Medulla oblongata (tissue), 1 donor: ENCODE results near the gene FBXL7.
"Not testable (repeated sequence)": the region's sequence is repeated elsewhere in the genome, so short reads cannot be mapped to it uniquely, and the experiment has no call there.

ENCODE experiments used
- DNase-seq: peaks from one replicate; pipeline ENCODE4 v3.0.0-alpha.2; 2015; ENCODE audit errors: extremely low spot score

Gene FBXL7

GRCh38 chr5:15806613-15807012, 306.6 kb downstream of the FBXL7 start:
- no peak for DNase-seq

GRCh38 chr5:15807248-15807647, 307.3 kb downstream of the FBXL7 start:
- no peak for DNase-seq

GRCh38 chr5:15807871-15808270, 307.9 kb downstream of the FBXL7 start:
- DNase-seq, result peak; percentile 82

DNA sequence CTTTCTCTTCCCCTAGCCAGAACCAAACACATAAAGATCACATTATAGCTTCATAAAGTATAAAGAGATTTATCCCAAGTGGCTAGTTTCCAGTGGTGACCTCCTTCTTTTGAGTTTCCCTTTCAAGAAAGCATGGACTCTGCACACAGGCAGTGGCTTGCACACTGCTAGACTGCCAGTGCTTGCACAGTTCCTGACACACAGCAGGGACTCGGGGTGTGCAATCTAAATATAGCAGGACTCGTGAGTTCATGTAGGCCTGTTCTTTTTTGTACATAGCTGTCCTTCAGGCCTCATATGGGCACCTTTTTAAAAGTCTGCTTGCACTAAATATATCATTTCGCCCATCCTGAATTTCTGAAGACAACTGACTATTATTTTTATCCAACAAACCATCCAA, 308.6 kb downstream of the FBXL7 start:
- DNase-seq, result no peak

DNA sequence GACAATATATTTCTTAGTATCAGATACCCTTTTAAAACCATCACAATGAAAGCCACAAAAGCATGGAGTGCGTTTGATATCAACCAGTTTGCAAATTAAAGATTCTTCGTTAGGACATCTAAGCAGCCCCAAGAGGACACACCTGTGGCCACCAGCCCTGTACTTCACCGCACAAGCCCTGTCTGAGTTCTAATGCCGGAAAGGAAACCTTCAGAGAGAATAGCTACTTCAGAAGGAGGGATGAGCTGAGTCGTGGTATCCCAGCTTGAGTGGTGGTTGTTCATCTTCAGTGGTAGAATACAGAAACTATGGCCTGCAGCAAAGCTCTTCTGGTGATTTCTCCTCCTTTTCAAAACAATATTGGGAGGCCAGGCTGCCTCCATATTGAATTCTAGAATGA, 319.6 kb downstream of the FBXL7 start:
- DNase-seq, result no peak

GRCh38 chr5:15821506-15821905, 321.5 kb downstream of the FBXL7 start:
- no peak for DNase-seq

- no peak for DNase-seq
Measured at GRCh38 chr5:15823398-15823797, 323.4 kb downstream of the FBXL7 start.

DNA sequence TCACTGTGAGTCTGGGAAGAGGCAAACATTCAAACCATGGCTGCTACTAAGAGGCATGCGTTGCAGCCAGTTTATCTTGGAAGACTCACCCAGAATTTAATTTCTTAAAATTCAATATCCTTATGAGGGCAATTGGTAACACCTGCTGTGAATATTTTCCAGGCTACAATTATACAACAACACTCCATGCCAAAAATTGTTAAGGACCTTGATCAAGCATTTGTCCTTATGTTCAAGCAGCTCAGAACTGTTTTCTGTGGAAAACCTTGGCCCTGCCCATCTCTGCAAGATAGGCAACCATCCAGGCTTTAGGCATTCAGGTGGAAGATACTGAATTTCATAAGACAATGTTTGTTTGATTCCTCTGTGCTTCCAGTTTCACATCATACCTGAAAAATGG, 327.8 kb downstream of the FBXL7 start:
- DNase-seq, result no peak

DNA sequence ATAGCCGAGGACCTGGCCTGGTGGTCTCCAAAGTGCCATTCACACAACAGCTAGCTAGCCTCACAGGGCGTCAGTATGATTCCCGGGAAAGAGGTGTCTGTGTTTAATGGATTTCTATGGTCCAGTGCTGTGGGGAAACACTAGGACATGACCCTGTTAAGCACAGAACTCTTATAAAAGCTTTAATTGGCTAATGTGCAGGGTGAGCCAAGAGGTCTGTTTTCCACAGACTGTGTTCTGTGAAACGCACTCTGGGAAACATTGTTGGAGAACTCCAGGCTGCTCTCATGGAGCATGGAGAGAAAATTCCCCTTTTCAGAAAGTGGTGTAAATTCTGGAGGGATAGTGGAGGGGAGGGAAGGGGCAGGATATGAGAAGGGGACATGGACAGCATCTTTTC, 331.4 kb downstream of the FBXL7 start:
- no peak for DNase-seq

DNA sequence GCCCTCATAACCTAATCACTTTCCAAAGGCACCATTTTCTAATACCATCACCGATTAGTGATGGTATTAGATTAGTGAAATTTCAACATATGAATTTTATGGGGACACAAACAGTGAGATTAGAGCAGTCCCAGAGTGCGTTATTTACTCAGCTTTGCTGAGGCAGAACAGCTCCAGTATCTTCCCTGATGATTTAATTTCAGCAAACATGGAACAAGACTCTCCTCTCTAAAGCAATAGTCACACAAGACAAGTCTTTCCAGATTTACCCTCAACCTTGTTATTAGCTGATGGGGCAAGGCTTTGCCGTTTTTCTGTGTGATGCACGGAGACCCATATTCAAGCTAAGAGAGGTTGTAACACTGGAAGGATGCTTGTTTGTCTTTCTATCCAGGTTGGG, 333.4 kb downstream of the FBXL7 start:
- DNase-seq, result no peak

DNA sequence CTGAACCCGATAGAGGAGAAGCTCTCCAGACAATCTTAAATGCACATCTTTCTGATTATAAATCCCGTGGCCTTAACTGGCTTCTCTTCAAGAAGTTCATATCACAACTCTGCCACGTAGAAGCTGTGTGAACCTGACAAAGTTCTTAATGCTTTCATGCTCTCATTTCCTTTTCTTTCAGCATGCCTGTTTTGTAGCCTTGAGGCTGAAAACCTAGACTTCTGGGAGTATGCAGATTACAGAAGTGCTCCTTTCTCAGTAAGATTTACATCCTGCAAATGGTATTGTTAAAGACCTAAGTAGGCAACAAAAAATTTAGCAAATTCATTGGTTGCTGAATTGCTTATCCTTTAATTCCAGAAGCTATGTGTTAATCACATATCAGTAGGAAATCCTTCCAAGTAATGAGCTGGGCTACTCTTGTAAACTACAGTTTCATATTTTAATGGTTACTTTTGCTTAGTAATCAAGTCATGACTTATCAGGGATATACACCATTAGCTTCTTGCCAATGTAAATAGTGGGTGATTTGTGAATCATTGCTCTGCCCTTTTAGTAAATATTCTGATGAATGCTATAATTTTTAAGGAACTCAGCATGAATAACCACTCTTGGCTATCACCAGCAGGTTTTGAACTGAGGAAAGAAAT, 334.7 kb downstream of the FBXL7 start:
- DNase-seq, result no peak

GRCh38 chr5:15835514-15835913, 335.5 kb downstream of the FBXL7 start:
- DNase-seq, result no peak

DNA sequence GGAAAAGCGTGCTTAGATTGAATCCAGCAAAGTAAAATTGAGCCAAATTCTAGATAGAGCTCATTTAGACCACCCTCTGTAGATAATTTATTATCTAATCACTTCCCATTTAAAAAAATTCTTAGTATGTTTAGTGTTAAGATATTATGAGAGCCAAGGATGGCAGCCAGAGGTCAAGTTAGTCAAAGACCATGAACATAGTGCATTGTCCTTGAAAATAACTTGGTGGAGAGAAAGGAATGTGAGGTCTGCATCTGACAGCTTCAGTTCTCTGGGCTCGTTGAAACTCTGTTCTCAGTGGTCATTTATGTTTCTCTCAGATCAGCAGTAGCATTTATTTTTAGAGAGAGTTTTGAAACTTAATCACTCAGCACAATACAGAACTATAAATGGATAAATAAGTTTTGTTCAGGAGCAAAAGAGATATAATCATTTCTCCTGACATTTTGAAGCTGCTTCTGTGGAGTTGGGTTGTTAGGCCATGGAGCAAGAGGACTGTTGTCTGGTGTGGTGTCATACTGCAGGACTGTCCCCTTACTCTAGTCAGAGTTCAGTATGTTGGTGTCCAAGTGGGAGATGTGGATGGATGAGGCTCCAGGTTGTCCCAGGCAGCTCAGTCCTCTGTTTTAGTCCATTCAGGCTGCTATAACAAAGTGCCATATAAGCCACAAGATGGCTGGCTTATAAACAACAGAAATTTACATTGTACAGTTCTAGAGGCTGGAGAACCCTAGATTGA, 337.7 kb downstream of the FBXL7 start:
- no peak for DNase-seq

- no peak for DNase-seq
Measured at GRCh38 chr5:15844253-15844652, 344.3 kb downstream of the FBXL7 start.

- peak; percentile 21 for DNase-seq
Measured at GRCh38 chr5:15844871-15845270, 344.9 kb downstream of the FBXL7 start.

DNA sequence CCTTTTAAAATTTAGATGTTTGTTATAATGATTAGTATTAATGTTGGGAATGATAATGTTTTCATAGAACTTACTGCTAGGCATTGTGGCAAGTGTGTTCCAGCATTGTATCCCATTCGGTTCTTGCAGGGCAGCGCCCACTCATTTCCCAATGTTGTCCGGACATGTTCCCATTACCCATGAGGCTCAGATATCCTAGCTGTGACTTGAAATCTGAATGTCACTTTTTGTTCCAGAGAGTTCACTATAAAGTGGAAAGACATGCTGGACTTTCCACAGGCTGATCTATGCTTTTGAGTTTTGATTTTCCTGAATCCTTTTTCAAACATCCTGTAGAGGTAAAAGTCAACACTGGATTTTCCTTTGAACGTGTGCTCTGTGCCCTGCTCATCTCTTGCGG, 350.6 kb downstream of the FBXL7 start:
- DNase-seq, result no peak

DNA sequence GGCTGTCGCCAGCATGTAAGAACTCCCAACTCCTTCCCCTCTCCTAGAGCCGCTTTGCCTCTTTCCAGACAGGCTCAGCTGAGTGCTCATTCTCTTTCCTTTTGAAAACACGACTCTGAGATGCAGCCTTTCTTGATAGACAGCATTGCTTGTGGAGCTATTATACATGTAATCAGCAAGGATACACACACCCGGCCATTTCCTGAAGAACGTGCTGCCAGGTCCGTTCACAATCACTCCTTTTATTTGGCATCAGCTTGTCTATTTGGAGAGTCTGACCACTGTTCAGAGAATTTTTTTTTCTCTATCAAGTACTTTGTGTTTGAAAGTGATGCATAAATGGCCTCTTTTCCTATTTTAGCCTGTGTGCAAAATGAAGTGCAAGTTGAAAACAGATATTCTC, 351.0 kb downstream of the FBXL7 start:
- no peak for DNase-seq

- DNase-seq, result no peak
Measured at GRCh38 chr5:15852217-15852616, 352.2 kb downstream of the FBXL7 start.

DNA sequence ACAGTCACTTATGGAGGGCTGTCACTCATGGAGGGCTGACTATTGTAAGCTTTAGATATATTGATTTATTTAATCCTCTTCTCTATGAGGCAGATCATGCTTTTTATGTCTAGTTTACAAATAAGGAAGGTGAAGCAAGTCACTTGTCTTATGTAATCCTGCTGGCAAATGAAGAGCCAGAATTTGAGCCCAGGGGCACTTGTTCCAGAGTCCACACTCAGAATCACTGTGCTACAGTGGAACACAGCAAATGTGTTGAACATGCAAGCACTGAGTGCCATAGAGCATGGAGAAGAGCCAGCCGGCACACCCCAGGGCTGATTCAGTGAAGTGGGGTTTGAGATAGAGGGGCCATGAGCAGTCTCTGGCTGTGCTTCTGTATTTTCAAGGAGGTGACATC, 353.0 kb downstream of the FBXL7 start:
- no peak for DNase-seq

DNA sequence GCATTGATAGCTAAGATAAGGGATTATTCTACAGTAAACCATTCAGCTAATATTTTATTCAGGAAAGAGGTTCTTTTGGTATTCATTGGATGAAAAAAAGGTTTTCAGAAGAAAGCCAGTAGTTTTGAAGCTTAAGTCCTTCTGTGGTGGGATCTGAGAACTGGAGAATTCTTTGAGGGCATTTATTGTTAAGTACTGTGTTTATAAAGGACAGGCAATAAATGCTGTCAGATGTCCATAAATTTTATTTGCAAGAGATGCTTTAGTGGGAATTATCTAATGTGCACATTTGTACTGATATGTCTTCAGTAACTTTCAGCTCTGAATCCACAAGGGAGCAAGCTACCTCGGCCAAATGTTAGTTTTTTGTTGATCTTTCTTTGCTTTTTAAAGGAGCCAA, 358.3 kb downstream of the FBXL7 start:
- no peak for DNase-seq

DNA sequence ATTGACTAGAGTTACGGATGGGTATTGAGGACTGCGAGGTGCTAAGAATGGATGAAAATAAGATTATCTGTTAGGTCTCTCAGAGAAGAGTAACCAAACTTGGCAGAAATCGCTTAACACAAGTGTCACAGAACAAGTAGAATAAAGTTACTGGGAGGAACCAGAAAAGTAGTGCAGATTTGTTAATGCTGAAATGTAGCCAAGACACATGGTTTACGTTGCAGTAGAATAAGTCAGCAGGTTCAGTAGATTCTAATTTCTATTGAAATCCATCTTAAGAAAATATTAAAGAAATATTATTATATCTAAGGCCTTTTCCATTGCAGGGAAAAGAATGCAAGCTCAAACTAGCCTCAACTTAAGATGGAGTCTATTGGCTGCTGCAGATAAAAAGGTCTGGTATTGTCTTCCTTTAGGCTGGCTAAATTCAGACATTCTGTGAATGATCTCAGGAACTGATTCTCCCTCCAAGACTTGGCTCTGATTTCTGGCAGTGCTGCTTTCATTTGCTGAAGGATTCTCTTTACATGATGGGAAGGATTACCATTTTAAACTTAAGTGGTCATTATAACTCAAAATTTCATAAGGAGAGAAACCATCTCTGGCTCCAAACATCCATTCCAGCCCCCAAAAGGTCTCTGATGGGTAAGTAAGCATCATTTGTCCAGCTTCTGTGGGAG, 364.7 kb downstream of the FBXL7 start:
- DNase-seq, result no peak

DNA sequence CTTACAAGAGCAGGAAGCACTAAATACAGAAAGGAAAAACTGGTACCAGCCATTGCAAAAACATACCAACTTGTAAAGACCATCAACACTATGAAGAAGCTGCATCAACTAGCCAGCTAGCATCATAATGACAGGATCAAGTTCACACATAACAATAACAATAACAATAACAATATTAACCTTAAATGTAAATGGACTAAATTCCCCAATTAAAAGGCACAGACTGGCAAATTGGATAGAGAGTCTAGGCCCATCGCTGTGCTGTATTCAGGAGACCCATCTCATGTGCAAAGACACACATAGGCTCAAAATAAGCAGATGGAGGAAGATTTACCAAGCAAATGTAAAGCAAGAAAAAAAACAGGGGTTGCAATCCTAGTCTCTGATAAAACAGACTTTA, 372.3 kb downstream of the FBXL7 start:
- DNase-seq, result not testable (repeated sequence)

DNA sequence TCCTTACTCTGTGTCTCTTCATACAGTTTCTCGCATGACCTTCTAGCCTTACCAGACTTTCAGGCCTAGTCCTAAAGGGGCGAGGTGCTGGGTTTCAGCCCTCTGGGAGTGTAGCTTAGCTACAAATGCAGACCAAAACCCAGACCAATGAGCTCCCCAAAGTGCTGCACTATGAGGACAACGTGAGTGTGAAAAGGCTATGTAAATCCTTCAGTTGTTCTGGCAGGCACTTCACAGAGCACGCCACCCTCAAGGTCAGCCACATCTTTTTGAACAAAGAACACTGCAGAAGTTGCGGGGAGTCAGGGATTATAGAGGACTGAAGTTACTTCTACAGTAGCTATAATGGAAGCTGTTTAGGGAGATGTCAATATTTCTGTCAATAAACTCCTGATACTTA, 377.9 kb downstream of the FBXL7 start:
- DNase-seq, result no peak
